ENCODE results near the gene BRCA2. TPM values are rescaled to one million over a fixed set of nuclear protein-coding genes. Genes with fewer than 3 reads are reported as not detected.

The BRCA2 gene
- total RNA-seq, 2 experiments from 2014 or later, result 24.9 to 27.2 TPM

- no peaks in the 10 kb centered on the region for H3K27me3 Mint-ChIP-seq
- ATAC-seq (no peak), DNase-seq (no peak)
- peaks cover 1% of the 10 kb centered on the region for H3K36me3 Mint-ChIP-seq (ENCODE audit: low read depth)
- H3K27ac Mint-ChIP-seq, result no peak overlapping the region
- intact Hi-C loops (cut with micrococcal nuclease), result no loop called here
- peaks cover 11% of the 10 kb centered on the region for H3K4me1 Mint-ChIP-seq (ENCODE audit: low read depth)
- TF ChIP-seq CTCF (IDR thresholded peaks at IDR 0.05), result no peak
- no peaks in the 10 kb centered on the region for H3K9me3 Mint-ChIP-seq
- ChIA-PET CTCF (no interaction called here), POLR2A (no interaction called here)
- no peak overlapping the region for H3K4me3 Mint-ChIP-seq
Measured at GRCh38 chr13:32446773-32447465, 131.6 kb downstream of the BRCA2 start.

- no peaks in the 10 kb centered on the region for H3K27me3 Mint-ChIP-seq
- H3K4me1 Mint-ChIP-seq (ENCODE audit: low read depth), result peaks cover 8% of the 10 kb centered on the region
- intact Hi-C loops (cut with micrococcal nuclease), result no loop called here
- no peaks in the 10 kb centered on the region for H3K9me3 Mint-ChIP-seq
- DNase-seq (no peak), ATAC-seq (peak; percentile 55)
- H3K4me3 Mint-ChIP-seq, result no peak overlapping the region
- H3K36me3 Mint-ChIP-seq (ENCODE audit: low read depth), result peaks cover 1% of the 10 kb centered on the region
- POLR2A ChIA-PET, result interaction anchor here (1.3 kb wide), 1 partner anchor 21 kb away, joined by 4 read pairs; no protein-coding TSS in a partner anchor
- CTCF ChIA-PET, result interaction anchor here (1.5 to 2.7 kb wide), 2 partner anchors 9 to 192 kb away, joined by 4 to 7 read pairs; no protein-coding TSS in a partner anchor
- H3K27ac Mint-ChIP-seq, result peak overlapping the region; percentile 33
- TF ChIP-seq CTCF (IDR thresholded peaks at IDR 0.05), result no peak
Measured at GRCh38 chr13:32447894-32448623, 132.8 kb downstream of the BRCA2 start.

GRCh38 chr13:32448972-32449371, 133.7 kb downstream of the BRCA2 start:
- H3K4me1 Mint-ChIP-seq (ENCODE audit: low read depth), result peaks cover 7% of the 10 kb centered on the region
- H3K36me3 Mint-ChIP-seq (ENCODE audit: low read depth), result peaks cover 1% of the 10 kb centered on the region
- intact Hi-C loops (cut with micrococcal nuclease), result no loop called here
- TF ChIP-seq CTCF (IDR thresholded peaks at IDR 0.05), result no peak
- H3K4me3 Mint-ChIP-seq, result no peak overlapping the region
- ChIA-PET CTCF (interaction anchor here (1.5 to 2.7 kb wide), 2 partner anchors 10 to 191 kb away, joined by 4 to 7 read pairs; no protein-coding TSS in a partner anchor), POLR2A (interaction anchor here (1.3 kb wide), 1 partner anchor 22 kb away, joined by 4 read pairs; no protein-coding TSS in a partner anchor)
- ATAC-seq, result no peak
- no peak overlapping the region for H3K27ac Mint-ChIP-seq
- no peaks in the 10 kb centered on the region for H3K9me3 Mint-ChIP-seq
- H3K27me3 Mint-ChIP-seq, result no peaks in the 10 kb centered on the region
- no peak for DNase-seq

Other genes with a start within 250 kb of the BRCA2 start
- gene ZAR1L, start 145 bp upstream of the BRCA2 start, total RNA-seq, result not detected
- gene N4BP2L1, start 112.6 kb downstream of the BRCA2 start, total RNA-seq, result 10 to 100 TPM; 26.2 to 32.2 TPM
- 10 to 100 TPM; 84.5 to 85.2 TPM for gene N4BP2L2, start 223.3 kb downstream of the BRCA2 start, total RNA-seq

Data from activated CD8-positive, alpha-beta T cell treated with anti-CD3 and anti-CD28 coated beads for 36 hours (primary cell).